GM12878 (cell line): Measurements from ENCODE around the gene SMG6. TPM values are rescaled to one million over a fixed set of nuclear protein-coding genes. Genes with fewer than 3 reads are reported as not detected.

ENCODE experiments used
- E2F8 ChIP-seq: fragments of 450-650 bp; IDR thresholded peaks from 2 replicates; pipeline ENCODE4 v1.6.1; 2018; ENCODE audit warnings: mild to moderate bottlenecking, low read depth, moderate library complexity; ENCODE audit not compliant: partially characterized antibody
- ELK1 ChIP-seq: IDR thresholded peaks from 2 replicates; pipeline ENCODE4 v1.6.1; 2012; ENCODE audit warnings: low read depth, low read length, improper control_type of control experiment
- HSF1 ChIP-seq: fragments of 150-350 bp; IDR thresholded peaks from 2 replicates; pipeline ENCODE4 v1.6.1; 2014; ENCODE audit warnings: mild to moderate bottlenecking, low read depth, low read length
- KDM1A ChIP-seq: fragments of 200-600 bp; sonication (generic); IDR thresholded peaks from 2 replicates; pipeline ENCODE4 v1.6.1; 2016; ENCODE audit warnings: borderline replicate concordance
- KLF5 ChIP-seq: fragments of 450-650 bp; IDR thresholded peaks from 2 replicates; pipeline ENCODE4 v1.6.1; 2014; ENCODE audit warnings: mild to moderate bottlenecking; ENCODE audit not compliant: partially characterized antibody
- MYC ChIP-seq: IDR thresholded peaks from 2 replicates; pipeline ENCODE4 v1.6.1; 2011; ENCODE audit warnings: mild to moderate bottlenecking, low read length, moderate library complexity, inconsistent platforms; ENCODE audit not compliant: insufficient read depth, insufficient replicate concordance, insufficient read length, severe bottlenecking
- NFIC ChIP-seq: IDR thresholded peaks from 2 replicates; pipeline ENCODE4 v1.6.1; 2012; ENCODE audit warnings: low read depth, mild to moderate bottlenecking, inconsistent platforms, low read length, moderate library complexity
- NR2C1 ChIP-seq: fragments of 450-650 bp; IDR thresholded peaks from 2 replicates; pipeline ENCODE4 v1.6.1; 2017; ENCODE audit warnings: antibody characterized with exemption, mild to moderate bottlenecking, moderate library complexity
- NR2F1 ChIP-seq: fragments of 450-650 bp; conservative IDR thresholded peaks from 2 replicates; pipeline ENCODE4 v1.6.1; 2017; ENCODE audit warnings: mild to moderate bottlenecking
- NRF1 ChIP-seq: conservative IDR thresholded peaks from 2 replicates; pipeline ENCODE4 v1.6.1; 2011; ENCODE audit warnings: mild to moderate bottlenecking, low read depth, low read length, improper control_type of control experiment
- PAX5 ChIP-seq: IDR thresholded peaks from 2 replicates; pipeline ENCODE4 v1.6.1; 2011; ENCODE audit warnings: low read depth, low read length, borderline replicate concordance
- RAD21 ChIP-seq: IDR thresholded peaks from 2 replicates; pipeline ENCODE4 v1.6.1; 2011; ENCODE audit warnings: mild to moderate bottlenecking, low read depth, low read length, moderate library complexity; ENCODE audit not compliant: insufficient read depth
- RUNX3 ChIP-seq: IDR thresholded peaks from 2 replicates; pipeline ENCODE4 v1.6.1; 2012; ENCODE audit warnings: low read length, inconsistent platforms
- SMAD5 ChIP-seq: IDR thresholded peaks from 2 replicates; pipeline ENCODE4 v1.6.1; 2016; ENCODE audit warnings: antibody characterized with exemption, low read depth
- TCF7 ChIP-seq: IDR thresholded peaks from 2 replicates; pipeline ENCODE4 v1.6.1; 2014; ENCODE audit warnings: antibody characterized with exemption, borderline replicate concordance
- ZBTB40 ChIP-seq: fragments of 450-650 bp; IDR thresholded peaks from 2 replicates; pipeline ENCODE4 v1.6.1; 2016; ENCODE audit warnings: mild to moderate bottlenecking, moderate library complexity, borderline replicate concordance
- ZNF622 ChIP-seq: fragments of 450-650 bp; IDR thresholded peaks from 2 replicates; pipeline ENCODE4 v1.6.1; 2017; ENCODE audit warnings: mild to moderate bottlenecking, inconsistent platforms
- polyA plus RNA-seq, 11 experiments: library from polyadenylated mRNA; depleted of rRNA in 4 of 11; unstranded in 6 of 11; stranded (reverse) in 5 of 11; fragments of >200 nt; fragmentation: Nextera tagmentation in 4 of 11; fragmentation: Illumina TruSeq in 1 of 11; extraction: Ambion mirVana in 4 of 11; extraction: Trizol in 1 of 11; gene quantifications; 1 replicate in 1 of 11; 2 replicates in 10 of 11; pipeline versions ENCODE4 v1.2.1 to v1.2.3, GENCODE V29; 2011 to 2016; ENCODE audit warnings: inconsistent platforms in 2 of 11, missing spikeins in 2 of 11, low read depth in 1 of 11
- total RNA-seq, 4 experiments: library from RNA; depleted of rRNA in 3 of 4; stranded (reverse); fragments of >200 nt in 3 of 4; fragmentation: Illumina TruSeq in 1 of 4; extraction: Trizol in 1 of 4; gene quantifications; 2 replicates each; pipeline versions ENCODE4 v1.2.1 to v1.2.3, GENCODE V29; 2013 to 2021

Gene SMG6
- total and polyA plus RNA-seq, 10 of the 15 experiments (the other 5 are each of a cell fraction or from before 2014, with no cell fraction given) = 0.58 to 28.7 (median 15.7) TPM

GRCh38 chr17:2253768-2254406 is 49.7 kb downstream of the SMG6 start (continued):
- TF ChIP-seq RAD21 = peak; percentile 12; the same call in 1 of the 2 replicates
- TF ChIP-seq ZNF622 = no peak
- peak; percentile 91 for TF ChIP-seq RUNX3
- no peak for TF ChIP-seq NR2C1
- TF ChIP-seq PAX5 = peak; percentile 91
- no peak for TF ChIP-seq ZBTB40
- TF ChIP-seq NFIC = peak; percentile 93
- TF ChIP-seq HSF1 = no peak
- no peak for TF ChIP-seq MYC
- no peak for TF ChIP-seq TCF7
- no peak for TF ChIP-seq KDM1A
- no peak for TF ChIP-seq SMAD5
- no peak for TF ChIP-seq KLF5
- no peak for TF ChIP-seq ELK1
- peak; percentile 76; the same call in 1 of the 2 replicates for TF ChIP-seq NR2F1
- TF ChIP-seq NRF1 = no peak
- TF ChIP-seq E2F8 = no peak
